Measurements from ENCODE around the gene KRT17.

DNA sequence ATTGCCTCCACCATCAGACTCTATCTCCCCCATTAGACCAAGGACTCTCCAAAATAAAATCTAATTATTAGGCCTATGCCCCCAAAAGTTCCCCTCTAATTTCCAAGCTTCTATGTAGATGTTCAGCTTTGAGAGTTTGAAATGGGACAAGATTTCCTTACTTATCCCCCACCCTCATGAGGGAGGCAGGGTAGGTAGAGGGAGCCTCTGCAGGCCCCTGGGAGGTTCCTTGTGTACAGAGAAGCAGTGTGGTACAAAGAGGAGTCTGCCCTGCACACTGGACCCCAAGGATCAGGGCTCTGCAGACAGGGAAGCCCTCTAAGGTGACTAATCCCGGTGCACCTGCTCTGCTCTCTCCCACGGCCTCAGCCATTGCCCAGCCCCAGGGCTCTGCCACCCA is 2.5 kb downstream of the KRT17 start:
- TF ChIP-seq, protein P1, sequence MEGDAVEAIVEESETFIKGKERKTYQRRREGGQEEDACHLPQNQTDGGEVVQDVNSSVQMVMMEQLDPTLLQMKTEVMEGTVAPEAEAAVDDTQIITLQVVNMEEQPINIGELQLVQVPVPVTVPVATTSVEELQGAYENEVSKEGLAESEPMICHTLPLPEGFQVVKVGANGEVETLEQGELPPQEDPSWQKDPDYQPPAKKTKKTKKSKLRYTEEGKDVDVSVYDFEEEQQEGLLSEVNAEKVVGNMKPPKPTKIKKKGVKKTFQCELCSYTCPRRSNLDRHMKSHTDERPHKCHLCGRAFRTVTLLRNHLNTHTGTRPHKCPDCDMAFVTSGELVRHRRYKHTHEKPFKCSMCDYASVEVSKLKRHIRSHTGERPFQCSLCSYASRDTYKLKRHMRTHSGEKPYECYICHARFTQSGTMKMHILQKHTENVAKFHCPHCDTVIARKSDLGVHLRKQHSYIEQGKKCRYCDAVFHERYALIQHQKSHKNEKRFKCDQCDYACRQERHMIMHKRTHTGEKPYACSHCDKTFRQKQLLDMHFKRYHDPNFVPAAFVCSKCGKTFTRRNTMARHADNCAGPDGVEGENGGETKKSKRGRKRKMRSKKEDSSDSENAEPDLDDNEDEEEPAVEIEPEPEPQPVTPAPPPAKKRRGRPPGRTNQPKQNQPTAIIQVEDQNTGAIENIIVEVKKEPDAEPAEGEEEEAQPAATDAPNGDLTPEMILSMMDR (IDR thresholded peaks at IDR 0.05): no peak
- no peak for TF ChIP-seq POLR2A (IDR thresholded peaks at IDR 0.05)

Data from lower leg skin (tissue), 3 donors.